ENCODE data around the gene PPBP.
"Not testable (repeated sequence)": the region's sequence is repeated elsewhere in the genome, so short reads cannot be mapped to it uniquely, and the experiment has no call there.

Gene PPBP

DNA sequence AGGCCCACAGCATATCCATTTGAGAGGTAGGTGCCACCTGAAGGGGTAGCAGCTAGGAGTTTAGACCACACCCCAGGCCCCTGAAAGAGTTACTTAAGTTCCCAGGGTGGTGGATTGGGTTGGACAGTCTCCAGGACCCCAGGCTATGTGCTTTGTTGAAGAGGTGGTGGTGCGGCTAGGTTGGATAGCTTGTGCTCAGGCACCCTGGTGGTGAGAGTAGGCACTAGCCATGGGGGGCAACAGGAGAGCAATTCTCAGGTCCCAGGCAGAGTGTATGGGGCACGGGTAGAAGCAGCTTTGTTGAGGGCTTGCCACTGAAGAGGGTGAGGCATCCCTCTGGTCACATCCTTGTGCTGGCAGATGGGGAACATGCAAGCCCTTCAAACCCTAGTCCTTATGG is 11.8 kb downstream of the PPBP start:
- Histone ChIP-seq H3K4me1 (ENCODE audit: control insufficient read depth in 1 of 2, insufficient read depth in 2 of 2, low read length in 2 of 2) (no peaks in the 10 kb centered on the region), H3K27me3 (ENCODE audit: low read depth, low read length) (no peaks in the 10 kb centered on the region), H3K27ac (ENCODE audit: low read length) (no peak overlapping the region), H3K4me3 (ENCODE audit: low read depth in 1 of 2, low read length in 2 of 2) (no peak overlapping the region), H3K36me3 (ENCODE audit: control insufficient read depth in 1 of 2, insufficient read depth in 2 of 2, low read length in 2 of 2) (no peaks in the 10 kb centered on the region), H3K9me3 (ENCODE audit: control insufficient read depth in 1 of 2, low read length in 2 of 2) (peaks cover 0 to 15% of the 10 kb centered on the region in 2 donors)

GRCh38 chr4:73974352-73974751 is 13.6 kb downstream of the PPBP start:
- Histone ChIP-seq H3K4me1 (ENCODE audit: control insufficient read depth in 1 of 2, insufficient read depth in 2 of 2, low read length in 2 of 2) (no peaks in the 10 kb centered on the region), H3K27ac (ENCODE audit: low read length) (no peak overlapping the region), H3K4me3 (ENCODE audit: low read depth in 1 of 2, low read length in 2 of 2) (no peak overlapping the region), H3K27me3 (ENCODE audit: low read depth, low read length) (no peaks in the 10 kb centered on the region), H3K9me3 (ENCODE audit: control insufficient read depth in 1 of 2, low read length in 2 of 2) (peaks cover 0 to 30% of the 10 kb centered on the region in 2 donors), H3K36me3 (ENCODE audit: control insufficient read depth in 1 of 2, insufficient read depth in 2 of 2, low read length in 2 of 2) (no peaks in the 10 kb centered on the region)

- Histone ChIP-seq H3K4me1 (ENCODE audit: control insufficient read depth in 1 of 2, insufficient read depth in 2 of 2, low read length in 2 of 2) (no peaks in the 10 kb centered on the region), H3K27me3 (ENCODE audit: low read depth, low read length) (no peaks in the 10 kb centered on the region), H3K9me3 (ENCODE audit: control insufficient read depth in 1 of 2, low read length in 2 of 2) (peaks cover 0 to 28% of the 10 kb centered on the region in 2 donors), H3K36me3 (ENCODE audit: control insufficient read depth in 1 of 2, insufficient read depth in 2 of 2, low read length in 2 of 2) (no peaks in the 10 kb centered on the region), H3K4me3 (ENCODE audit: low read depth in 1 of 2, low read length in 2 of 2) (no peak overlapping the region), H3K27ac (ENCODE audit: low read length) (no peak overlapping the region)
Measured at GRCh38 chr4:73970945-73971344, 17.0 kb downstream of the PPBP start.

GRCh38 chr4:73970011-73970410 is 18.0 kb downstream of the PPBP start:
- Histone ChIP-seq H3K36me3 (ENCODE audit: control insufficient read depth in 1 of 2, insufficient read depth in 2 of 2, low read length in 2 of 2) (no peaks in the 10 kb centered on the region), H3K27me3 (ENCODE audit: low read depth, low read length) (no peaks in the 10 kb centered on the region), H3K9me3 (ENCODE audit: control insufficient read depth in 1 of 2, low read length in 2 of 2) (peaks cover 0 to 25% of the 10 kb centered on the region in 2 donors), H3K4me1 (ENCODE audit: control insufficient read depth in 1 of 2, insufficient read depth in 2 of 2, low read length in 2 of 2) (no peaks in the 10 kb centered on the region), H3K4me3 (ENCODE audit: low read depth in 1 of 2, low read length in 2 of 2) (no peak overlapping the region), H3K27ac (ENCODE audit: low read length) (no peak overlapping the region)

- Histone ChIP-seq H3K4me3 (ENCODE audit: low read depth in 1 of 2, low read length in 2 of 2) (no peak overlapping the region), H3K36me3 (ENCODE audit: control insufficient read depth in 1 of 2, insufficient read depth in 2 of 2, low read length in 2 of 2) (no peaks in the 10 kb centered on the region), H3K27ac (ENCODE audit: low read length) (no peak overlapping the region), H3K4me1 (ENCODE audit: control insufficient read depth in 1 of 2, insufficient read depth in 2 of 2, low read length in 2 of 2) (no peaks in the 10 kb centered on the region), H3K9me3 (ENCODE audit: control insufficient read depth in 1 of 2, low read length in 2 of 2) (peaks cover 0 to 21% of the 10 kb centered on the region in 2 donors), H3K27me3 (ENCODE audit: low read depth, low read length) (no peaks in the 10 kb centered on the region)
Measured at GRCh38 chr4:73967866-73968265, 20.1 kb downstream of the PPBP start.

- Histone ChIP-seq H3K4me3 (ENCODE audit: low read depth in 1 of 2, low read length in 2 of 2) (no peak overlapping the region), H3K36me3 (ENCODE audit: control insufficient read depth in 1 of 2, insufficient read depth in 2 of 2, low read length in 2 of 2) (no peaks in the 10 kb centered on the region), H3K27ac (ENCODE audit: low read length) (no peak overlapping the region), H3K27me3 (ENCODE audit: low read depth, low read length) (no peaks in the 10 kb centered on the region), H3K9me3 (ENCODE audit: control insufficient read depth in 1 of 2, low read length in 2 of 2) (peaks cover 0 to 11% of the 10 kb centered on the region in 2 donors), H3K4me1 (ENCODE audit: control insufficient read depth in 1 of 2, insufficient read depth in 2 of 2, low read length in 2 of 2) (no peaks in the 10 kb centered on the region)
Measured at GRCh38 chr4:73964862-73965611, 23.0 kb downstream of the PPBP start.

DNA sequence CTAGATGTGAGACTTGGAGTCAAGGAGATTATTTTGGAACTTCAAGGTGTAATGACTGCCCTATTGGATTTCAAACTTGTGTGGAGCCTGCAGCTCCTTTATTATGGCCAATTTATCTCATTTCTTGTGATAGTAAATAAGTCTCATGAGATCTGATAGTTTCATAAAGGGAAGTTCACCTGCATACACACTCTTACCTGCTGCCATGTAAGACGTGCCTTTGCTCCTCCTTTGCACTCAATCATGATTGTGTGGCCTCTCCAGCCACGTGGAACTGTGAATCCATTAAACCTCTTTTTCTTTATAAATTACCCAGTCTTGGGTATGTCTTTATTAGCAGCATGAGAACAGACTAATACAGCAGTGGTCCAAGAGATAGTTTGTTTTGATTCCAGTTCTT is 25.3 kb downstream of the PPBP start:
- H3K27me3 ChIP-seq (ENCODE audit: low read depth, low read length), result no peaks in the 10 kb centered on the region
- no peaks in the 10 kb centered on the region for H3K36me3 ChIP-seq (ENCODE audit: control insufficient read depth in 1 of 2, insufficient read depth in 2 of 2, low read length in 2 of 2)
- no peaks in the 10 kb centered on the region for H3K4me1 ChIP-seq (ENCODE audit: control insufficient read depth in 1 of 2, insufficient read depth in 2 of 2, low read length in 2 of 2)
- no peak overlapping the region for H3K4me3 ChIP-seq (ENCODE audit: low read depth in 1 of 2, low read length in 2 of 2)
- H3K27ac ChIP-seq (ENCODE audit: low read length), result no peak overlapping the region
- peaks cover 0 to 10% of the 10 kb centered on the region in 2 donors for H3K9me3 ChIP-seq (ENCODE audit: control insufficient read depth in 1 of 2, low read length in 2 of 2)

DNA sequence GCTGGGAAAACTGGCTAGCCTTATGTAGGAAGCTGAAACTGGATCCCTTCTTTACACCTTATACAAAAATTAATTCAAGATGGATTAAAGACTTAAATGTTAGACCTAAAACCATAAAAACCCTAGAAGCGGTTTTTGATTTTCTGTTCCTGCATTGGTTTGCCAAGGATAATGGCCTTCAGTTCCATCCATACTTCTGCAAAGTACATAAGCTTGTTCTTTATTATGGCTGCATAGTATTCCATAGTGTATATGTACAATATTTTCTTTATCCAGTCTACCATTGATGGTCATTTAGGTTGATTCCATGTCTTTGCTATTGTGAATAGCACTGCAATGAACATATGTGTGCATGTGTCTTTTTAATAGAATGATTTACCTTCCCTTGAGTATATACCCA is 28.9 kb downstream of the PPBP start:
- H3K27me3 ChIP-seq (ENCODE audit: low read depth, low read length); H3K36me3 ChIP-seq (ENCODE audit: control insufficient read depth in 1 of 2, insufficient read depth in 2 of 2, low read length in 2 of 2); H3K27ac ChIP-seq (ENCODE audit: low read length); H3K4me1 ChIP-seq (ENCODE audit: control insufficient read depth in 1 of 2, insufficient read depth in 2 of 2, low read length in 2 of 2); H3K4me3 ChIP-seq (ENCODE audit: low read depth in 1 of 2, low read length in 2 of 2): not testable (repeated sequence)
- H3K9me3 ChIP-seq (ENCODE audit: control insufficient read depth in 1 of 2, low read length in 2 of 2), result peaks cover 0 to 10% of the 10 kb centered on the region in 2 donors

DNA sequence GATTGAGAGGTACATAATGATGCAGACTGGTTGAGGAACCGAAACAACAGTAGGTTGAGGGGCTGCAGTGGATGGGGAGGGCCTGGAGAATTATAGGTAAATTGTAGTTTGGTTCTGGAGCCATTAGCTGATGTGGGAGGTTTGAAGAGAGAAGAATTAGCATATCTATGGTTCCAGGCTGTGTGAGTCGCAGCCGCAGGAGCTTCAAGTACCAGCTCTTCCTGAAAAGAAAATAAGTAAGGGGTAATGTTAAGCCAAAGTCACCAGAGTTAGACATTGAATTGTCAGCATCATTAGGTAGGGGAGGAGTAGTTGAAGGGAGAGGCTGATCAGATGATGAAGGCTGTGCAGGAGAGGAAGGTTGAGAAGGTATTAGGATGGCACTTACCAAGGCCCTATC is 35.6 kb downstream of the PPBP start:
- Histone ChIP-seq H3K9me3 (ENCODE audit: control insufficient read depth in 1 of 2, low read length in 2 of 2) (no peaks in the 10 kb centered on the region), H3K27ac (ENCODE audit: low read length) (no peak overlapping the region), H3K36me3 (ENCODE audit: control insufficient read depth in 1 of 2, insufficient read depth in 2 of 2, low read length in 2 of 2) (no peaks in the 10 kb centered on the region), H3K27me3 (ENCODE audit: low read depth, low read length) (no peaks in the 10 kb centered on the region), H3K4me1 (ENCODE audit: control insufficient read depth in 1 of 2, insufficient read depth in 2 of 2, low read length in 2 of 2) (no peaks in the 10 kb centered on the region), H3K4me3 (ENCODE audit: low read depth in 1 of 2, low read length in 2 of 2) (no peak overlapping the region)

DNA sequence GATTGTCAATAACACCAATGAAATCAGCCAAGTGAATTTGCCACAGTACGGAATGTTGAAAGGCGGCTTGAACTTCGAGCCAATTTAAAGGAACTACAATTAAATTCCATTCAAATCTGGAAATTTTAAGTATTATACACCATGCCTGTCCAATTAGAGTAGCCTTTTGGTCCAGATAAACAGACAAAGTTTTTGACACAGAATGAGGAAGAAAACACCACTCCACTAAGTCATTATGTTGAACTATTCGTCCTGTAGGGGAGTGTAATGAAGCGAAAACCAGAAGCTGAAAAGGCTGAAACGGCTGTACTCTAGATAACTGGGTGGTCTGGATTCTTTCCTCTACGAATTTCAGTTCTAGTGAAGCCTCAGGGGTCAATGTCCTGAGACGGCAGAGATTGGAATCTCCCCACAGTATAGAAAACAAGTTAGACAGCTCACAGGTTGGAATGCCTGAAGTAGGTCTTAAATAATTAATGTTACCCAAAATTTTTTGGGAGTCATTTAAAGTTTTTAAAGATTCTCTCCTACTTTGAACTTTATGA is 37.5 kb downstream of the PPBP start:
- not testable (repeated sequence) for H3K4me1 ChIP-seq (ENCODE audit: control insufficient read depth in 1 of 2, insufficient read depth in 2 of 2, low read length in 2 of 2); H3K9me3 ChIP-seq (ENCODE audit: control insufficient read depth in 1 of 2, low read length in 2 of 2); H3K27ac ChIP-seq (ENCODE audit: low read length); H3K27me3 ChIP-seq (ENCODE audit: low read depth, low read length); H3K36me3 ChIP-seq (ENCODE audit: control insufficient read depth in 1 of 2, insufficient read depth in 2 of 2, low read length in 2 of 2); H3K4me3 ChIP-seq (ENCODE audit: low read depth in 1 of 2, low read length in 2 of 2)

- H3K27me3 ChIP-seq (ENCODE audit: low read depth, low read length), result peaks cover 4% of the 10 kb centered on the region
- no peaks in the 10 kb centered on the region for H3K9me3 ChIP-seq (ENCODE audit: control insufficient read depth in 1 of 2, low read length in 2 of 2)
- H3K36me3 ChIP-seq (ENCODE audit: control insufficient read depth in 1 of 2, insufficient read depth in 2 of 2, low read length in 2 of 2), result no peaks in the 10 kb centered on the region
- no peak overlapping the region for H3K4me3 ChIP-seq (ENCODE audit: low read depth in 1 of 2, low read length in 2 of 2)
- no peak overlapping the region for H3K27ac ChIP-seq (ENCODE audit: low read length)
- H3K4me1 ChIP-seq (ENCODE audit: control insufficient read depth in 1 of 2, insufficient read depth in 2 of 2, low read length in 2 of 2), result peaks cover 0 to 2% of the 10 kb centered on the region in 2 donors
Measured at GRCh38 chr4:73948990-73949706, 38.8 kb downstream of the PPBP start.
